ENCODE data around the gene L2HGDH. TPM values are rescaled to one million over a fixed set of nuclear protein-coding genes. Genes with fewer than 3 reads are reported as not detected.

L2HGDH gene
- total RNA-seq, 1 experiment from 2014 or later = 18.6 TPM

GRCh38 chr14:50285861-50286260 lies 26.2 kb downstream of the L2HGDH start:
- Histone ChIP-seq H3K27ac (no peak overlapping the region), H3F3A (ENCODE audit: insufficient read depth, low read depth) (no peaks in the 10 kb centered on the region), H3K4me3 (no peak overlapping the region), H3K4me2 (no peak overlapping the region), H3K79me2 (ENCODE audit: low read depth) (no peaks in the 10 kb centered on the region), H3K36me3 (ENCODE audit: low read depth) (no peaks in the 10 kb centered on the region), H3K27me3 (ENCODE audit: insufficient read depth, low read depth) (no peaks in the 10 kb centered on the region), H2AFZ (no peak overlapping the region), H3K4me1 (replicated peaks; ENCODE audit: insufficient read depth) (no peaks in the 10 kb centered on the region), H3K9me3 (ENCODE audit: insufficient read depth, low read depth) (no peaks in the 10 kb centered on the region), H3K9me2 (ENCODE audit: insufficient read depth) (no peaks in the 10 kb centered on the region), H4K20me1 (ENCODE audit: insufficient read depth) (no peaks in the 10 kb centered on the region)
- ChIA-PET POLR2A (ENCODE audit: unreplicated experiment) (no interaction called here), CTCF (interaction anchor here (0.6 kb wide), 1 partner anchor 479 kb away, joined by 6 read pairs; no protein-coding TSS in a partner anchor)
- no TSS peak for BruUV-seq (replicated peaks)
- no peak for DNase-seq
- intact Hi-C loops (cut with micrococcal nuclease; ENCODE audit: unreplicated experiment) = no loop called here
- TF ChIP-seq CTCF (conservative IDR thresholded peaks at IDR 0.05) = no peak

GRCh38 chr14:50272498-50272897 lies 39.5 kb downstream of the L2HGDH start:
- no peak overlapping the region for H3K27ac ChIP-seq
- H3K9me3 ChIP-seq (ENCODE audit: insufficient read depth, low read depth) = no peaks in the 10 kb centered on the region
- no peaks in the 10 kb centered on the region for H3K36me3 ChIP-seq (ENCODE audit: low read depth)
- no peaks in the 10 kb centered on the region for H3K79me2 ChIP-seq (ENCODE audit: low read depth)
- no TSS peak for BruUV-seq (replicated peaks)
- ChIA-PET CTCF (no interaction called here), POLR2A (ENCODE audit: unreplicated experiment) (no interaction called here)
- DNase-seq = no peak
- H3K9me2 ChIP-seq (ENCODE audit: insufficient read depth) = no peaks in the 10 kb centered on the region
- H3K4me3 ChIP-seq = no peak overlapping the region
- H3K4me2 ChIP-seq = no peak overlapping the region
- H3F3A ChIP-seq (ENCODE audit: insufficient read depth, low read depth) = no peaks in the 10 kb centered on the region; the same call in 1 of the 2 replicates
- no peak for TF ChIP-seq CTCF (conservative IDR thresholded peaks at IDR 0.05)
- no peak for TF ChIP-seq EZH2 (IDR thresholded peaks at IDR 0.05; ENCODE audit: low read depth)
- no peaks in the 10 kb centered on the region for H3K4me1 ChIP-seq (replicated peaks; ENCODE audit: insufficient read depth)
- no peaks in the 10 kb centered on the region for H4K20me1 ChIP-seq (ENCODE audit: insufficient read depth)
- H3K27me3 ChIP-seq (ENCODE audit: insufficient read depth, low read depth) = no peaks in the 10 kb centered on the region
- H2AFZ ChIP-seq = no peak overlapping the region
- intact Hi-C loops (cut with micrococcal nuclease; ENCODE audit: unreplicated experiment) = no loop called here

- Histone ChIP-seq H3K79me2 (ENCODE audit: low read depth) (no peaks in the 10 kb centered on the region), H3F3A (ENCODE audit: insufficient read depth, low read depth) (no peaks in the 10 kb centered on the region; the same call in 1 of the 2 replicates), H3K27me3 (ENCODE audit: insufficient read depth, low read depth) (no peaks in the 10 kb centered on the region), H3K9me3 (ENCODE audit: insufficient read depth, low read depth) (no peaks in the 10 kb centered on the region), H2AFZ (no peak overlapping the region), H3K36me3 (ENCODE audit: low read depth) (no peaks in the 10 kb centered on the region), H3K9me2 (ENCODE audit: insufficient read depth) (no peaks in the 10 kb centered on the region), H3K4me1 (replicated peaks; ENCODE audit: insufficient read depth) (no peaks in the 10 kb centered on the region), H3K4me3 (no peak overlapping the region), H4K20me1 (ENCODE audit: insufficient read depth) (no peaks in the 10 kb centered on the region), H3K27ac (no peak overlapping the region), H3K4me2 (no peak overlapping the region)
- POLR2A ChIA-PET (ENCODE audit: unreplicated experiment) = no interaction called here
- TF ChIP-seq CTCF (conservative IDR thresholded peaks at IDR 0.05) (no peak), EZH2 (IDR thresholded peaks at IDR 0.05; ENCODE audit: low read depth) (no peak)
- DNase-seq = no peak
- intact Hi-C loops (cut with micrococcal nuclease; ENCODE audit: unreplicated experiment) = no loop called here
- no TSS peak for BruUV-seq (replicated peaks)
- CTCF ChIA-PET = no interaction called here
Observed at GRCh38 chr14:50270932-50271331, 41.1 kb downstream of the L2HGDH start.

Data from PC-9 (cell line).